Embryonic facial prominence (tissue), 1 donor: ENCODE measurements around the gene RXRG.

Experiments
- DNase-seq: peaks from one replicate; pipeline ENCODE4 v3.0.0-alpha.2; 2016; ENCODE audit errors: extremely low spot score

The RXRG gene

GRCh38 chr1:165369255-165369848 lies 75.6 kb downstream of the RXRG start:
- DNase-seq = no peak

- no peak for DNase-seq
These were observed 77.4 kb downstream of the RXRG start for GRCh38 chr1:165367375-165367993.

- DNase-seq = no peak
These were observed 79.6 kb downstream of the RXRG start for GRCh38 chr1:165365341-165365740.

GRCh38 chr1:165364568-165365133 lies 80.3 kb downstream of the RXRG start:
- DNase-seq = no peak

GRCh38 chr1:165356876-165357275 lies 88.0 kb downstream of the RXRG start:
- no peak for DNase-seq

- no peak for DNase-seq
These were observed 88.7 kb downstream of the RXRG start, which contains the start of gene LMX1A for GRCh38 chr1:165355977-165356811. LMX1A (minus strand) TSS chr1:165356715; CDS start chr1:165355559, 1,156 bp downstream.

- DNase-seq = no peak
These were observed 89.6 kb downstream of the RXRG start for GRCh38 chr1:165355139-165355976.

GRCh38 chr1:165354739-165355138 lies 90.2 kb downstream of the RXRG start:
- no peak for DNase-seq

GRCh38 chr1:165353731-165354671 lies 90.9 kb downstream of the RXRG start:
- no peak for DNase-seq

- DNase-seq = no peak
These were observed 92.3 kb downstream of the RXRG start for GRCh38 chr1:165352442-165353293.

- no peak for DNase-seq
These were observed 93.0 kb downstream of the RXRG start for GRCh38 chr1:165351863-165352441.
